H1 (cell line): Measurements from ENCODE around the gene RABEP2. TPM values are rescaled to one million over a fixed set of nuclear protein-coding genes. Genes with fewer than 3 reads are reported as not detected.

Source experiments
- CTCF ChIA-PET: fragments of 300-600 bp; sonication (Branson Sonifier 250); formaldehyde crosslinking; loops from one replicate; lab custom pipeline; 2021; ENCODE audit not compliant: partially characterized antibody; lab: Charles Lee
- POLR2A ChIA-PET: fragments of 300-600 bp; sonication (Branson Sonifier 250); formaldehyde crosslinking; loops from one replicate; lab custom pipeline; 2021; ENCODE audit warnings: inconsistent platforms; ENCODE audit not compliant: partially characterized antibody; lab: Charles Lee
- DNase-seq, 2 experiments: peaks; one replicate each; pipeline versions ENCODE4 v3.0.0 to v3.0.0-alpha.2; 2010 to 2022; ENCODE audit warnings: low spot score in 2 of 2, low read depth in 1 of 2, mixed read lengths in 1 of 2
- FAIRE-seq: peaks from 2 replicates; lab custom pipeline; 2011; peaks lifted over from hg19 to GRCh38; lab: Jason Lieb, UNC
- H2AFZ ChIP-seq: 2 replicates; pipeline ENCODE4 v1.8.1; 2012; ENCODE audit warnings: low read length, inconsistent platforms
- H2AK5ac ChIP-seq: 2 replicates; pipeline ENCODE4 v1.6.1; 2013; ENCODE audit warnings: low read depth, low read length
- H2BK120ac ChIP-seq: replicated peaks from 2 replicates; pipeline ENCODE3; 2013; ENCODE audit warnings: low read depth, low read length, inconsistent platforms
- H2BK12ac ChIP-seq: 2 replicates; pipeline ENCODE4 v1.6.1; 2013; ENCODE audit warnings: low read depth, low read length
- H2BK15ac ChIP-seq: 2 replicates; pipeline ENCODE4 v1.6.1; 2013; ENCODE audit warnings: low read length
- H2BK20ac ChIP-seq: 2 replicates; pipeline ENCODE4 v1.6.1; 2013; ENCODE audit warnings: low read length
- H2BK5ac ChIP-seq: 2 replicates; pipeline ENCODE4 v1.6.1; 2013; ENCODE audit warnings: low read depth, low read length
- H3K14ac ChIP-seq: 2 replicates; pipeline ENCODE4 v1.6.1; 2013; ENCODE audit warnings: inconsistent platforms; ENCODE audit not compliant: insufficient read length
- H3K18ac ChIP-seq: 2 replicates; pipeline ENCODE4 v1.6.1; 2013; ENCODE audit warnings: low read length; ENCODE audit errors: extremely low read depth
- H3K23ac ChIP-seq: 2 replicates; pipeline ENCODE4 v1.6.1; 2013; ENCODE audit warnings: inconsistent platforms; ENCODE audit not compliant: insufficient read length
- H3K23me2 ChIP-seq: 2 replicates; pipeline ENCODE4 v1.6.1; 2013; ENCODE audit warnings: low read depth, low read length
- H3K27ac ChIP-seq: 2 replicates; pipeline ENCODE4 v1.6.1; 2011; ENCODE audit warnings: low read depth, low read length, inconsistent platforms
- H3K27me3 ChIP-seq, 4 experiments: replicated peaks in 1 of 4; 1 replicate in 1 of 4; 2 replicates in 3 of 4; pipeline versions ENCODE4 v1.6.1 to v1.8.1; 2011 to 2013; ENCODE audit warnings: low read length in 3 of 4, mild to moderate bottlenecking in 3 of 4, inconsistent platforms in 2 of 4, mixed read lengths in 2 of 4, moderate library complexity in 1 of 4; ENCODE audit not compliant: control insufficient read depth in 3 of 4, insufficient read depth in 3 of 4; ENCODE audit errors: extremely low read depth in 1 of 4
- H3K36me3 ChIP-seq, 4 experiments: 2 replicates each; pipeline versions ENCODE4 v1.6.1 to v1.8.1; 2011 to 2013; ENCODE audit warnings: mild to moderate bottlenecking in 4 of 4, low read length in 3 of 4, moderate library complexity in 2 of 4, control low read depth in 1 of 4, inconsistent platforms in 1 of 4; ENCODE audit not compliant: insufficient read depth in 4 of 4, control insufficient read depth in 2 of 4
- H3K4ac ChIP-seq: replicated peaks from 2 replicates; pipeline ENCODE3; 2013; ENCODE audit warnings: low read length, low read depth, mixed read lengths, inconsistent platforms; ENCODE audit not compliant: insufficient read length
- H3K4me1 ChIP-seq, 4 experiments: replicated peaks in 1 of 4; 1 replicate in 1 of 4; 2 replicates in 3 of 4; pipeline versions ENCODE4 v1.6.1 to v1.8.1; 2011 to 2013; ENCODE audit warnings: low read length in 3 of 4, inconsistent platforms in 2 of 4, mixed read lengths in 1 of 4; ENCODE audit not compliant: insufficient read depth in 4 of 4, control insufficient read depth in 3 of 4
- H3K4me2 ChIP-seq, 2 experiments: 2 replicates each; pipeline versions ENCODE4 v1.6.1 to v1.8.1; 2011 to 2013; ENCODE audit warnings: low read depth in 2 of 2, low read length in 2 of 2, control low read depth in 1 of 2, inconsistent platforms in 1 of 2, mild to moderate bottlenecking in 1 of 2; ENCODE audit not compliant: insufficient read depth in 1 of 2
- H3K4me3 ChIP-seq, 4 experiments: fragments of 200-600, 300-600 bp in 1 of 4; sonication (generic), shearing (Covaris generic), sonication (Bioruptor Twin) in 1 of 4; 2 replicates each; pipeline versions ENCODE4 v1.5.1 to v1.8.1; 2011 to 2016; ENCODE audit warnings: low read length in 4 of 4, low read depth in 3 of 4, control low read depth in 2 of 4, inconsistent platforms in 2 of 4, mild to moderate bottlenecking in 2 of 4, mixed read lengths in 1 of 4, moderate library complexity in 1 of 4; ENCODE audit not compliant: insufficient read depth in 2 of 4; ENCODE audit errors: extremely low read depth in 1 of 4
- H3K56ac ChIP-seq: replicated peaks from 2 replicates; pipeline ENCODE3; 2013; ENCODE audit warnings: low read depth, mild to moderate bottlenecking, mixed read lengths, low read length, inconsistent platforms; ENCODE audit not compliant: insufficient read length
- H3K79me1 ChIP-seq: 2 replicates; pipeline ENCODE4 v1.6.1; 2013; ENCODE audit warnings: low read depth, low read length, control low read depth
- H3K79me2 ChIP-seq, 2 experiments: 2 replicates each; pipeline versions ENCODE4 v1.6.1 to v1.8.1; 2012 to 2013; ENCODE audit warnings: low read length in 2 of 2, mild to moderate bottlenecking in 2 of 2, inconsistent platforms in 1 of 2; ENCODE audit not compliant: insufficient read depth in 2 of 2, control insufficient read depth in 1 of 2
- H3K9ac ChIP-seq, 4 experiments: replicated peaks in 1 of 4; 1 replicate in 1 of 4; 2 replicates in 3 of 4; pipeline versions ENCODE4 v1.6.1 to v1.8.1; 2011 to 2013; ENCODE audit warnings: low read depth in 3 of 4, low read length in 3 of 4, control low read depth in 2 of 4, mild to moderate bottlenecking in 2 of 4, moderate library complexity in 2 of 4, inconsistent platforms in 1 of 4; ENCODE audit errors: extremely low read depth in 1 of 4
- H3K9me3 ChIP-seq, 2 experiments: 2 replicates each; pipeline versions ENCODE4 v1.6.1 to v1.8.1; 2012 to 2013; ENCODE audit warnings: mild to moderate bottlenecking in 2 of 2, moderate library complexity in 2 of 2, control low read depth in 1 of 2, inconsistent platforms in 1 of 2, low read depth in 1 of 2, low read length in 1 of 2, mixed read lengths in 1 of 2; ENCODE audit not compliant: insufficient read depth in 2 of 2
- H4K20me1 ChIP-seq, 2 experiments: replicated peaks in 1 of 2; 2 replicates each; pipeline versions ENCODE3 to v1.8.1; 2011 to 2013; ENCODE audit warnings: inconsistent platforms in 2 of 2, low read length in 2 of 2, mild to moderate bottlenecking in 1 of 2; ENCODE audit not compliant: insufficient read depth in 2 of 2, control insufficient read depth in 1 of 2
- H4K5ac ChIP-seq: 2 replicates; pipeline ENCODE4 v1.6.1; 2013; ENCODE audit warnings: low read length, low read depth, mixed read lengths, inconsistent platforms; ENCODE audit not compliant: insufficient read length
- H4K8ac ChIP-seq: 2 replicates; pipeline ENCODE4 v1.8.0; 2013; ENCODE audit warnings: mild to moderate bottlenecking, moderate library complexity, low read length, inconsistent platforms; ENCODE audit not compliant: insufficient read depth; ENCODE audit errors: extremely low read depth
- H4K91ac ChIP-seq: replicated peaks from 2 replicates; pipeline ENCODE3; 2013; ENCODE audit warnings: low read length, mixed read lengths, inconsistent platforms; ENCODE audit not compliant: insufficient read length
- ATF3 ChIP-seq: IDR thresholded peaks from 2 replicates; pipeline ENCODE4 v1.6.1; 2011; ENCODE audit warnings: low read depth, mild to moderate bottlenecking, low read length; ENCODE audit not compliant: insufficient read depth
- CBX5 ChIP-seq: fragments of 300-800, 300-1000 bp; sonication (generic); IDR thresholded peaks from 2 replicates; pipeline ENCODE4 v1.7.1; 2016; ENCODE audit warnings: antibody characterized with exemption, low read length, low read depth
- GTF2F1 ChIP-seq: IDR thresholded peaks from 2 replicates; pipeline ENCODE4 v1.6.1; 2012; ENCODE audit warnings: low read depth, low read length, improper control_type of control experiment, borderline replicate concordance
- KDM5A ChIP-seq: fragments of 200-600 bp; IDR thresholded peaks from 2 replicates; pipeline ENCODE4 v1.7.1; 2012; ENCODE audit warnings: mild to moderate bottlenecking, low read length, inconsistent platforms, mixed read lengths
- MAX ChIP-seq: IDR thresholded peaks from 2 replicates; pipeline ENCODE4 v1.6.1; 2012; ENCODE audit warnings: inconsistent platforms
- SRF ChIP-seq: IDR thresholded peaks from 2 replicates; pipeline ENCODE4 v1.6.1; 2011; ENCODE audit warnings: mild to moderate bottlenecking, low read depth, low read length, moderate library complexity
- TAF1 ChIP-seq: IDR thresholded peaks from 2 replicates; pipeline ENCODE4 v1.6.1; 2011; ENCODE audit warnings: mild to moderate bottlenecking, low read depth, low read length
- TAF7 ChIP-seq: optimal IDR thresholded peaks from 2 replicates; pipeline ENCODE3; 2011; ENCODE audit warnings: low read depth, mild to moderate bottlenecking, inconsistent platforms, low read length, moderate library complexity, borderline replicate concordance
- WGBS, 2 experiments: shearing (Covaris generic) in 1 of 2; methylation state at CpG; one replicate each; pipeline versions ENCODE4 v1.1.6 to v1.1.7; 2013 to 2015; ENCODE audit warnings: low lambda C conversion rate in 2 of 2, mixed read lengths in 2 of 2, inconsistent platforms in 1 of 2, low coverage in 1 of 2, missing lambda C conversion rate in 1 of 2; ENCODE audit not compliant: insufficient replicate concordance in 2 of 2, insufficient coverage in 1 of 2, insufficient read length in 1 of 2; ENCODE audit errors: extremely low coverage in 1 of 2, missing lambda C conversion rate in 1 of 2; 5-methylcytosine and 5-hydroxymethylcytosine counted together
- polyA plus RNA-seq, 7 experiments: library from polyadenylated mRNA; depleted of rRNA in 3 of 7; stranded (reverse) in 5 of 7; unstranded in 2 of 7; fragments of >200 nt in 5 of 7; fragments of 200-250 nt in 2 of 7; gene quantifications; 1 replicate in 5 of 7; 2 replicates in 1 of 7; 4 replicates in 1 of 7; pipeline versions ENCODE4 v1.2.1 to v1.2.3, GENCODE V29; 2011 to 2013; ENCODE audit warnings: missing spikeins in 2 of 7, mixed read lengths in 2 of 7
- total RNA-seq: library from RNA; stranded (reverse); fragmentation: NEBNext Ultra II Directional; extraction: Animal tissue kit (Norgen Biotek cat#: 25700); gene quantifications from 2 replicates; pipeline ENCODE4 v1.2.1, GENCODE V29; 2021

The RABEP2 gene
- total and polyA plus RNA-seq, 2 of the 8 experiments (the other 6 are each of a cell fraction or from before 2014, with no cell fraction given) = 10.4 to 14.9 TPM

- no peak overlapping the region for H4K8ac ChIP-seq
- H3K4me1 ChIP-seq = no peaks in the 10 kb centered on the region; a peak in 1 of 7 replicates
- no peak overlapping the region for H4K5ac ChIP-seq
- no peaks in the 10 kb centered on the region for H3K23me2 ChIP-seq
- H3K27me3 ChIP-seq = no peaks in the 10 kb centered on the region
- no peak overlapping the region for H2BK12ac ChIP-seq
- no peak overlapping the region for H2BK5ac ChIP-seq
- WGBS, 2 experiments = 78% methylated on average over 4 of the region's 4 CpGs; no CpG with 5 or more reads in 1 of the 2 experiments
- no peak overlapping the region for H3K56ac ChIP-seq
- H2AK5ac ChIP-seq = no peak overlapping the region
- H3K9me3 ChIP-seq = no peaks in the 10 kb centered on the region
- no peak overlapping the region for H2BK20ac ChIP-seq
- DNase-seq (no peak), FAIRE-seq (no peak)
- CTCF ChIA-PET = interaction anchor here (1.1 kb wide), 1 partner anchor 8 kb away, joined by 3 read pairs; no protein-coding TSS in a partner anchor
- H3K18ac ChIP-seq = no peak overlapping the region
- no peaks in the 10 kb centered on the region for H3K79me2 ChIP-seq
- no peak overlapping the region for H2BK15ac ChIP-seq
- no peak overlapping the region for H3K4ac ChIP-seq
- no peak overlapping the region for H2AFZ ChIP-seq
- no peaks in the 10 kb centered on the region; a peak in 1 of 8 replicates for H3K36me3 ChIP-seq
- no peak overlapping the region for H4K91ac ChIP-seq
- H3K9ac ChIP-seq = 0 out of 7 replicates have a peak overlapping the region, but pooled peaks of 1 of the 4 experiments have one; percentile 28
- no peak overlapping the region for H3K14ac ChIP-seq
- H3K4me3 ChIP-seq = no peak overlapping the region
- no peak overlapping the region for H3K4me2 ChIP-seq
- H2BK120ac ChIP-seq = no peak overlapping the region
- TF ChIP-seq GTF2F1 (no peak), SRF (no peak), KDM5A (no peak), ATF3 (no peak), TAF1 (no peak), TAF7 (no peak), MAX (no peak), CBX5 (no peak)
- POLR2A ChIA-PET = interaction anchor here (1.0 to 2.7 kb wide), 5 partner anchors 9 to 19 kb away, joined by 3 to 7 read pairs (median 6); no protein-coding TSS in a partner anchor
- no peaks in the 10 kb centered on the region for H3K79me1 ChIP-seq
- no peak overlapping the region for H3K27ac ChIP-seq
- H4K20me1 ChIP-seq = peaks cover 0 to 3% of the 10 kb centered on the region in 2 experiments
- no peak overlapping the region for H3K23ac ChIP-seq
These were observed 26.1 kb downstream of the RABEP2 start for GRCh38 chr16:28898942-28899341.
